ENCODE measurements around the gene RTEL1. TPM values are rescaled to one million over a fixed set of nuclear protein-coding genes. Genes with fewer than 3 reads are reported as not detected.

The RTEL1 gene
- total RNA-seq, 1 experiment from 2014 or later = 43.0 TPM

DNA sequence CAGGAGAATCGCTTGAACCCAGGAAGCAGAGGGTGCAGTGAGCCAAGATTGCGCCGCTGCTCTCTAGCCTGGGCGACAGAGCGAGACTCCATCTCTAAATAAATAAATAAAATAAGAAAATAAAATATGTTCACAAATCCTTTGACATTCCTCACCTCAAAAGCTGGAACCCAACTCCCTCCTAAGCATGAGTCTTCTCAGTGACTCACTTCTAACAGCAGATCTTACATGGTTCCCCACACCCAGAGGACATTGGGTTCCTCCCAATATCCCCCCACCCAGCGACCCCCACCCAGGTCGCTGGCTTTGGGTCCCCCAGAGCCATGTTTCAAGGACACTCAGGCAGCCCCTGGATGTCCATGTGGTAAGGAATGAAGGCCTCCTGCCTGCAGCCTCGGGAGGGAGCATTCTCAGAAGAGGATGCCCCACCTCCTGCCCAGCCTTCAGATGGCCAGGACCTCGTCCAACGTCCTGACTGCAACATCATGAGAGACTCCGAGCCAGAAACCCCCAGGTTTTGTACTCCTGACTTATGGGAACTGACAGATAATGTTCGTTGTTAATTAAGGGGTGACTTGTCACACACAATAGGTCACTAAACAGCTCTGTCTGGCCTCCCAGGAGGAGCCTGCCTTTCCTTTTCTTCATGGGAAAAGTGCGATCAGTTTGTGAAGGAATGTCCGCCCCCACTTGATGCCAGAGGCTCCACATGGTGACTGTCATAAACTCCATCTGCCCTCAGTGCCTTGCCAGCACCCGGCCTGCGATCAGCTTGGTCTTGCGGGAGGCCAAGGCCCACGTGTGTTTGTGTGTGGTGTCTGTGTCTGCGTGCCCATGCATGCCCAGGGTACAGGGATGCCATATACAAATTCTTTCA is 21.1 kb upstream of the RTEL1 start:
- no peaks in the 10 kb centered on the region for H3K79me2 ChIP-seq (ENCODE audit: low read length)
- no peak overlapping the region for H3K4me2 ChIP-seq (ENCODE audit: low read length)
- no peak overlapping the region for H2AFZ ChIP-seq (ENCODE audit: low read length)
- DNase-seq = no peak
- H3K27ac ChIP-seq (ENCODE audit: low read length) = no peak overlapping the region
- no peaks in the 10 kb centered on the region for H3K9me3 ChIP-seq (ENCODE audit: low read length)
- no peaks in the 10 kb centered on the region for H3K4me1 ChIP-seq (ENCODE audit: insufficient read depth, low read length)
- H3K36me3 ChIP-seq (ENCODE audit: low read depth, low read length) = no peaks in the 10 kb centered on the region
- no peak overlapping the region for H3K9ac ChIP-seq (ENCODE audit: low read length)
- ChIA-PET CTCF (no interaction called here), POLR2A (ENCODE audit: unreplicated experiment) (no interaction called here)
- H3F3A ChIP-seq (ENCODE audit: low read length, unreplicated experiment) = no peaks in the 10 kb centered on the region
- intact Hi-C loops (cut with micrococcal nuclease) = no loop called here
- H3K9me2 ChIP-seq (replicated peaks; ENCODE audit: low read length) = no peaks in the 10 kb centered on the region
- no peak overlapping the region for H3K4me3 ChIP-seq (ENCODE audit: low read length)
- no peak for TF ChIP-seq EZH2 (IDR thresholded peaks at IDR 0.05; ENCODE audit: low read length, unreplicated experiment)
- no peak for TF ChIP-seq EZH2phosphoT487 (IDR thresholded peaks at IDR 0.05; ENCODE audit: borderline replicate concordance, low read length)
- TF ChIP-seq, protein P1, sequence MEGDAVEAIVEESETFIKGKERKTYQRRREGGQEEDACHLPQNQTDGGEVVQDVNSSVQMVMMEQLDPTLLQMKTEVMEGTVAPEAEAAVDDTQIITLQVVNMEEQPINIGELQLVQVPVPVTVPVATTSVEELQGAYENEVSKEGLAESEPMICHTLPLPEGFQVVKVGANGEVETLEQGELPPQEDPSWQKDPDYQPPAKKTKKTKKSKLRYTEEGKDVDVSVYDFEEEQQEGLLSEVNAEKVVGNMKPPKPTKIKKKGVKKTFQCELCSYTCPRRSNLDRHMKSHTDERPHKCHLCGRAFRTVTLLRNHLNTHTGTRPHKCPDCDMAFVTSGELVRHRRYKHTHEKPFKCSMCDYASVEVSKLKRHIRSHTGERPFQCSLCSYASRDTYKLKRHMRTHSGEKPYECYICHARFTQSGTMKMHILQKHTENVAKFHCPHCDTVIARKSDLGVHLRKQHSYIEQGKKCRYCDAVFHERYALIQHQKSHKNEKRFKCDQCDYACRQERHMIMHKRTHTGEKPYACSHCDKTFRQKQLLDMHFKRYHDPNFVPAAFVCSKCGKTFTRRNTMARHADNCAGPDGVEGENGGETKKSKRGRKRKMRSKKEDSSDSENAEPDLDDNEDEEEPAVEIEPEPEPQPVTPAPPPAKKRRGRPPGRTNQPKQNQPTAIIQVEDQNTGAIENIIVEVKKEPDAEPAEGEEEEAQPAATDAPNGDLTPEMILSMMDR (conservative IDR thresholded peaks at IDR 0.05; ENCODE audit: low read depth, low read length) = no peak
- no peak for ATAC-seq
- H4K20me1 ChIP-seq (ENCODE audit: low read length) = no peaks in the 10 kb centered on the region
- no peaks in the 10 kb centered on the region for H3K27me3 ChIP-seq (ENCODE audit: low read length)
- BruUV-seq (replicated peaks) = no TSS peak

DNA sequence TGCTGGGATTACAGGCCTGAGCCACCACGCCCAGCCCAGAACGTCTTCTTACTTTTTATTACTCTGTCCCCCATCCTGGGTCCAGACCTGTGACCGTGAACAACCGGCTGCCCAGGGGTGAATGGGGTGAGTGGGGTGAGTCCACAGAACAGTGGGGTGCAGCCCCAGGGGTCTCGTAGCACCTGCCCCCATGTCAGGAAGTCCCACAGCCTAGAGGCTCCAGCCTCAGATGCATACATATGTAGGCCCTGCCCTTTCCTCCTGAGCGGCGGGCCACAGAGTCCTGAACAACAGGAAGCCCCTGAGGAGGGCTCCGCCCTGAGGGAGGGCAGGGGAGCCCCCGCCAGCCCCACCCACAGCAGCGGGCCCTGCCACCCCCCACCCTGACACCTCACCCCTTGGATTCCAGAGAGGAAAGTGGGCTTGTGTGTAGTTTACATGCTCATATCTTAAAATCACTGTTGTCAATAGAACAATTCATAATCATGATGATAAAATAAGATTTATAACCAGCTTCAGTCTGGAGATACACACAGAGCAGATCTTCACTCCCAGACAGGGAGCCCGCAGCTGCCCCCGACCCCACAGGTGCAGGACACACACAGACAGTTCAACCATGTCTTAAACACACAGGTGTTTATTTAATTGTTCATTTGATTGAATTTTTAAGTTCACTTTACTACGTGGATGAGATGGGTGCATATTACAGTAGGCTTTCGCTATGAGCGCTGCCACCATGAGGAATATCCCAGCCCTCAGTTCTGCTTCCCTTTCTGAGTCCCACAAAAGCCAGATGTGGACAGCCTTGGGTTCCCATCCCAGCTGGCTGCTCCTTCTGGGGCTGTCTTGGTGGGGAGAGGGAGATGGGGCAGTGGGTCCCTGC is 18.8 kb upstream of the RTEL1 start:
- intact Hi-C loops (cut with micrococcal nuclease) = no loop called here
- no peaks in the 10 kb centered on the region for H3K9me2 ChIP-seq (replicated peaks; ENCODE audit: low read length)
- no peaks in the 10 kb centered on the region for H3K36me3 ChIP-seq (ENCODE audit: low read depth, low read length)
- H3K4me2 ChIP-seq (ENCODE audit: low read length) = no peak overlapping the region
- CTCF ChIA-PET = no interaction called here
- no peak for DNase-seq
- no peaks in the 10 kb centered on the region for H3K9me3 ChIP-seq (ENCODE audit: low read length)
- peaks cover 6% of the 10 kb centered on the region for H3K4me1 ChIP-seq (ENCODE audit: insufficient read depth, low read length)
- no peaks in the 10 kb centered on the region for H4K20me1 ChIP-seq (ENCODE audit: low read length)
- H3K79me2 ChIP-seq (ENCODE audit: low read length) = no peaks in the 10 kb centered on the region
- H3K27me3 ChIP-seq (ENCODE audit: low read length) = no peaks in the 10 kb centered on the region
- no peaks in the 10 kb centered on the region for H3F3A ChIP-seq (ENCODE audit: low read length, unreplicated experiment)
- H3K9ac ChIP-seq (ENCODE audit: low read length) = no peak overlapping the region
- H3K4me3 ChIP-seq (ENCODE audit: low read length) = no peak overlapping the region
- no TSS peak for BruUV-seq (replicated peaks)
- no peak overlapping the region for H3K27ac ChIP-seq (ENCODE audit: low read length)
- no peak overlapping the region for H2AFZ ChIP-seq (ENCODE audit: low read length)
- no peak for TF ChIP-seq EZH2 (IDR thresholded peaks at IDR 0.05; ENCODE audit: low read length, unreplicated experiment)
- TF ChIP-seq, protein P1 (conservative IDR thresholded peaks at IDR 0.05; ENCODE audit: low read depth, low read length) = no peak
- no peak for TF ChIP-seq EZH2phosphoT487 (IDR thresholded peaks at IDR 0.05; ENCODE audit: borderline replicate concordance, low read length)
- POLR2A ChIA-PET (ENCODE audit: unreplicated experiment) = no interaction called here
- no peak for ATAC-seq
